HepG2 (cell line): Measurements from ENCODE around the gene RNPEPL1. TPM values are rescaled to one million over a fixed set of nuclear protein-coding genes. Genes with fewer than 3 reads are reported as not detected.

Source experiments
- CCAR2 ChIP-seq: fragments of 200-400 bp; formaldehyde crosslinking; optimal IDR thresholded peaks from 2 replicates; pipeline ENCODE3; 2018; ENCODE audit warnings: low read depth, mild to moderate bottlenecking, low read length, moderate library complexity
- CREB1 ChIP-seq, 2 experiments: fragments of 450-650 bp in 1 of 2; IDR thresholded peaks; 2 replicates each; pipeline ENCODE4 v1.6.1; 2016 to 2017; ENCODE audit warnings: control low read depth in 1 of 2, mild to moderate bottlenecking in 1 of 2, missing compliant biosample characterization in 1 of 2, missing genetic modification characterization in 1 of 2
- HINFP ChIP-seq: sonication (generic); formaldehyde crosslinking; IDR thresholded peaks from 2 replicates; pipeline ENCODE4 v1.4.0; 2020; ENCODE audit warnings: low read depth, mild to moderate bottlenecking, missing genetic modification reagents
- MEIS1 ChIP-seq: sonication (generic); formaldehyde crosslinking; IDR thresholded peaks from 2 replicates; pipeline ENCODE4 v1.9.0; 2021; ENCODE audit warnings: mild to moderate bottlenecking, missing genetic modification reagents, moderate library complexity, borderline replicate concordance
- NKX3-1 ChIP-seq: sonication (generic); formaldehyde crosslinking; IDR thresholded peaks from 2 replicates; pipeline ENCODE4 v1.5.0; 2020; ENCODE audit warnings: missing genetic modification reagents
- PHF8 ChIP-seq: sonication (generic); formaldehyde crosslinking; IDR thresholded peaks from 2 replicates; pipeline ENCODE4 v1.5.0; 2020; ENCODE audit warnings: missing genetic modification reagents
- PRPF4 ChIP-seq: fragments of 200-400 bp; formaldehyde crosslinking; IDR thresholded peaks from 2 replicates; pipeline ENCODE4 v1.6.1; 2016; ENCODE audit warnings: low read length, low read depth; ENCODE audit not compliant: poor library complexity, severe bottlenecking
- REL ChIP-seq: sonication (generic); formaldehyde crosslinking; conservative IDR thresholded peaks from 2 replicates; pipeline ENCODE4 v1.8.0; 2022; ENCODE audit warnings: mild to moderate bottlenecking, missing genetic modification reagents, moderate library complexity
- RFX5 ChIP-seq: IDR thresholded peaks from 2 replicates; pipeline ENCODE4 v1.6.1; 2011; ENCODE audit warnings: low read depth, low read length, improper control_type of control experiment
- SNAPC4 ChIP-seq: sonication (generic); formaldehyde crosslinking; IDR thresholded peaks from 2 replicates; pipeline ENCODE4 v1.4.0; 2020; ENCODE audit warnings: mild to moderate bottlenecking, missing genetic modification reagents
- TEAD2 ChIP-seq: sonication (generic); formaldehyde crosslinking; IDR thresholded peaks from 2 replicates; pipeline ENCODE4 v1.9.0; 2021; ENCODE audit warnings: missing genetic modification reagents
- WIZ ChIP-seq: sonication (generic); formaldehyde crosslinking; IDR thresholded peaks from 2 replicates; pipeline ENCODE4 v1.5.1; 2020; ENCODE audit warnings: mild to moderate bottlenecking, missing genetic modification reagents
- ZFP1 ChIP-seq: IDR thresholded peaks from 2 replicates; pipeline ENCODE4 v1.6.1; 2016
- ZNF10 ChIP-seq: sonication (generic); formaldehyde crosslinking; IDR thresholded peaks from 2 replicates; pipeline ENCODE4 v1.4.0; 2020; ENCODE audit warnings: mild to moderate bottlenecking, low read depth, missing genetic modification reagents, borderline replicate concordance
- ZNF292 ChIP-seq: sonication (generic); formaldehyde crosslinking; IDR thresholded peaks from 2 replicates; pipeline ENCODE4 v1.8.1; 2022; ENCODE audit warnings: mild to moderate bottlenecking, low read depth, missing genetic modification reagents, borderline replicate concordance
- ZNF350 ChIP-seq: sonication (generic); formaldehyde crosslinking; IDR thresholded peaks from 2 replicates; pipeline ENCODE4 v1.4.0; 2020; ENCODE audit warnings: mild to moderate bottlenecking, low read depth, missing genetic modification reagents, borderline replicate concordance
- ZNF382 ChIP-seq: sonication (generic); formaldehyde crosslinking; IDR thresholded peaks from 2 replicates; pipeline ENCODE4 v1.5.0; 2020; ENCODE audit warnings: missing genetic modification reagents, mild to moderate bottlenecking, borderline replicate concordance
- ZNF720 ChIP-seq: sonication (generic); formaldehyde crosslinking; IDR thresholded peaks from 2 replicates; pipeline ENCODE4 v1.4.0; 2020; ENCODE audit warnings: missing genetic modification reagents
- ZNF790 ChIP-seq: sonication (generic); formaldehyde crosslinking; IDR thresholded peaks from 2 replicates; pipeline ENCODE4 v1.8.0; 2022; ENCODE audit warnings: missing genetic modification reagents, mild to moderate bottlenecking, borderline replicate concordance
- ZSCAN22 ChIP-seq: sonication (generic); formaldehyde crosslinking; IDR thresholded peaks from 2 replicates; pipeline ENCODE4 v1.4.0; 2020; ENCODE audit warnings: mild to moderate bottlenecking, missing genetic modification reagents
- polyA plus RNA-seq, 8 experiments: library from polyadenylated mRNA; depleted of rRNA in 3 of 8; stranded (reverse) in 7 of 8; unstranded in 1 of 8; fragments of >200 nt; fragmentation: Illumina TruSeq in 4 of 8; extraction: Trizol in 4 of 8; gene quantifications; 2 replicates each; pipeline versions ENCODE4 v1.2.1 to v1.2.3, GENCODE V29; 2011 to 2016; ENCODE audit warnings: low read depth in 4 of 8, missing spikeins in 1 of 8, mixed read lengths in 1 of 8; ENCODE audit not compliant: insufficient read depth in 1 of 8
- total RNA-seq, 5 experiments: library from RNA; depleted of rRNA; stranded (reverse); fragments of >200 nt; fragmentation: Illumina TruSeq; extraction: Trizol; gene quantifications; 2 replicates each; pipeline ENCODE4 v1.2.3, GENCODE V29; 2016; ENCODE audit warnings: low read depth in 1 of 5
- TF ChIP-seq, protein P1 (sequence below): IDR thresholded peaks from 2 replicates; pipeline ENCODE4 v1.6.1; 2018; ENCODE audit warnings: missing genetic modification reagents, mild to moderate bottlenecking, missing compliant biosample characterization

The RNPEPL1 gene
- total and polyA plus RNA-seq, 2 of the 13 experiments (the other 11 are each of a cell fraction or from before 2014, with no cell fraction given) = 13.0 to 18.0 TPM

GRCh38 chr2:240566203-240567136 is 1.8 kb upstream of the RNPEPL1 start (continued):
- TF ChIP-seq SNAPC4 (CRISPR knock-in tag) = 0 out of 2 replicates have a peak, but pooled peaks have one; percentile 65
- no peak for TF ChIP-seq RFX5
- TF ChIP-seq NKX3-1 (CRISPR knock-in tag) = no peak
- peak; percentile 32 for TF ChIP-seq CCAR2
- no peak; the same call in 1 of the 2 replicates for TF ChIP-seq REL (CRISPR knock-in tag)
- no peak; the same call in 1 of the 2 replicates for TF ChIP-seq MEIS1 (CRISPR knock-in tag)
- no peak for TF ChIP-seq ZNF382 (CRISPR knock-in tag)
- no peak for TF ChIP-seq CREB1 (IDR thresholded peaks at IDR 0.05)
- TF ChIP-seq CREB1 (CRISPR knock-in tag; IDR thresholded peaks at IDR 0.05) = no peak
- no peak for TF ChIP-seq ZNF10 (CRISPR knock-in tag)
- no peak for TF ChIP-seq HINFP (CRISPR knock-in tag)
- TF ChIP-seq, protein P1, sequence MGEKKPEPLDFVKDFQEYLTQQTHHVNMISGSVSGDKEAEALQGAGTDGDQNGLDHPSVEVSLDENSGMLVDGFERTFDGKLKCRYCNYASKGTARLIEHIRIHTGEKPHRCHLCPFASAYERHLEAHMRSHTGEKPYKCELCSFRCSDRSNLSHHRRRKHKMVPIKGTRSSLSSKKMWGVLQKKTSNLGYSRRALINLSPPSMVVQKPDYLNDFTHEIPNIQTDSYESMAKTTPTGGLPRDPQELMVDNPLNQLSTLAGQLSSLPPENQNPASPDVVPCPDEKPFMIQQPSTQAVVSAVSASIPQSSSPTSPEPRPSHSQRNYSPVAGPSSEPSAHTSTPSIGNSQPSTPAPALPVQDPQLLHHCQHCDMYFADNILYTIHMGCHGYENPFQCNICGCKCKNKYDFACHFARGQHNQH (CRISPR knock-in tag) = peak; percentile 10
- no peak for TF ChIP-seq ZFP1 (CRISPR knock-in tag)
- no peak for TF ChIP-seq PRPF4
- 0 out of 2 replicates have a peak, but pooled peaks have one; percentile 27 for TF ChIP-seq ZNF350 (CRISPR knock-in tag)
- no peak for TF ChIP-seq ZNF790
- TF ChIP-seq ZNF720 (CRISPR knock-in tag) = no peak
- no peak for TF ChIP-seq ZSCAN22 (CRISPR knock-in tag)
- TF ChIP-seq TEAD2 (CRISPR knock-in tag) = no peak
- peak; percentile 49 for TF ChIP-seq PHF8 (CRISPR knock-in tag)
- no peak for TF ChIP-seq WIZ (CRISPR knock-in tag)
- TF ChIP-seq ZNF292 (CRISPR knock-in tag) = peak; percentile 35; the same call in 1 of the 2 replicates
